Measurements from ENCODE around the gene MBD3L2B.

MBD3L2B gene

GRCh38 chr19:7010722-7011593 lies 10.3 kb downstream of the MBD3L2B start:
- H3K4me1 ChIP-seq (ENCODE audit: insufficient read depth, low read length) = no peaks in the 10 kb centered on the region
- H3K9me3 ChIP-seq (ENCODE audit: low read length) = no peaks in the 10 kb centered on the region
- H3K4me3 ChIP-seq (ENCODE audit: low read depth in 1 of 2, low read length in 2 of 2) = no peak overlapping the region

GRCh38 chr19:7007859-7008258 lies 13.4 kb downstream of the MBD3L2B start:
- Histone ChIP-seq H3K9ac (ENCODE audit: low read length) (no peak overlapping the region), H3K4me1 (ENCODE audit: insufficient read depth, low read length) (no peaks in the 10 kb centered on the region), H3K27me3 (ENCODE audit: control insufficient read depth in 1 of 2, insufficient read depth in 2 of 2, low read length in 2 of 2) (no peaks in the 10 kb centered on the region), H3K4me3 (ENCODE audit: low read depth in 1 of 2, low read length in 2 of 2) (no peak overlapping the region), H3K27ac (ENCODE audit: low read depth, low read length) (no peak overlapping the region), H3K9me3 (ENCODE audit: low read length) (no peaks in the 10 kb centered on the region), H3K36me3 (ENCODE audit: insufficient read depth, low read length) (no peaks in the 10 kb centered on the region)

More at GRCh38 chr19:7010722-7011593, 10.3 kb downstream of the MBD3L2B start:
- no peaks in the 10 kb centered on the region for H3K27me3 ChIP-seq (ENCODE audit: control insufficient read depth in 1 of 2, insufficient read depth in 2 of 2, low read length in 2 of 2)
- no peaks in the 10 kb centered on the region for H3K36me3 ChIP-seq (ENCODE audit: insufficient read depth, low read length)
- H3K9ac ChIP-seq (ENCODE audit: low read length) = no peak overlapping the region
- no peak overlapping the region for H3K27ac ChIP-seq (ENCODE audit: low read depth, low read length)

- Histone ChIP-seq H3K27me3 (ENCODE audit: control insufficient read depth in 1 of 2, insufficient read depth in 2 of 2, low read length in 2 of 2) (no peaks in the 10 kb centered on the region), H3K9me3 (ENCODE audit: low read length) (no peaks in the 10 kb centered on the region), H3K4me1 (ENCODE audit: insufficient read depth, low read length) (no peaks in the 10 kb centered on the region), H3K9ac (ENCODE audit: low read length) (no peak overlapping the region), H3K27ac (ENCODE audit: low read depth, low read length) (no peak overlapping the region), H3K36me3 (ENCODE audit: insufficient read depth, low read length) (no peaks in the 10 kb centered on the region), H3K4me3 (ENCODE audit: low read depth in 1 of 2, low read length in 2 of 2) (no peak overlapping the region)
Measured at GRCh38 chr19:7006135-7006704, 15.0 kb downstream of the MBD3L2B start.

GRCh38 chr19:7004313-7004931 lies 16.8 kb downstream of the MBD3L2B start:
- Histone ChIP-seq H3K9ac (ENCODE audit: low read length) (no peak overlapping the region), H3K36me3 (ENCODE audit: insufficient read depth, low read length) (no peaks in the 10 kb centered on the region), H3K9me3 (ENCODE audit: low read length) (no peaks in the 10 kb centered on the region), H3K27ac (ENCODE audit: low read depth, low read length) (no peak overlapping the region), H3K27me3 (ENCODE audit: control insufficient read depth in 1 of 2, insufficient read depth in 2 of 2, low read length in 2 of 2) (no peaks in the 10 kb centered on the region), H3K4me1 (ENCODE audit: insufficient read depth, low read length) (no peaks in the 10 kb centered on the region), H3K4me3 (ENCODE audit: low read depth in 1 of 2, low read length in 2 of 2) (no peak overlapping the region)

GRCh38 chr19:7000816-7001215 lies 20.4 kb downstream of the MBD3L2B start:
- Histone ChIP-seq H3K27ac (ENCODE audit: low read depth, low read length) (no peak overlapping the region), H3K4me3 (ENCODE audit: low read depth in 1 of 2, low read length in 2 of 2) (no peak overlapping the region), H3K27me3 (ENCODE audit: control insufficient read depth in 1 of 2, insufficient read depth in 2 of 2, low read length in 2 of 2) (no peaks in the 10 kb centered on the region), H3K4me1 (ENCODE audit: insufficient read depth, low read length) (no peaks in the 10 kb centered on the region), H3K36me3 (ENCODE audit: insufficient read depth, low read length) (no peaks in the 10 kb centered on the region), H3K9me3 (ENCODE audit: low read length) (no peaks in the 10 kb centered on the region), H3K9ac (ENCODE audit: low read length) (no peak overlapping the region)

GRCh38 chr19:7000333-7000732 lies 20.9 kb downstream of the MBD3L2B start:
- Histone ChIP-seq H3K27ac (ENCODE audit: low read depth, low read length) (no peak overlapping the region), H3K4me1 (ENCODE audit: insufficient read depth, low read length) (no peaks in the 10 kb centered on the region), H3K27me3 (ENCODE audit: control insufficient read depth in 1 of 2, insufficient read depth in 2 of 2, low read length in 2 of 2) (no peaks in the 10 kb centered on the region), H3K9me3 (ENCODE audit: low read length) (no peaks in the 10 kb centered on the region), H3K9ac (ENCODE audit: low read length) (no peak overlapping the region), H3K36me3 (ENCODE audit: insufficient read depth, low read length) (no peaks in the 10 kb centered on the region), H3K4me3 (ENCODE audit: low read depth in 1 of 2, low read length in 2 of 2) (no peak overlapping the region)

GRCh38 chr19:6999933-7000332 lies 21.3 kb downstream of the MBD3L2B start:
- Histone ChIP-seq H3K4me3 (ENCODE audit: low read depth in 1 of 2, low read length in 2 of 2) (no peak overlapping the region), H3K27ac (ENCODE audit: low read depth, low read length) (no peak overlapping the region), H3K27me3 (ENCODE audit: control insufficient read depth in 1 of 2, insufficient read depth in 2 of 2, low read length in 2 of 2) (no peaks in the 10 kb centered on the region)

GRCh38 chr19:6997679-6998445 lies 23.4 kb downstream of the MBD3L2B start:
- H3K27ac ChIP-seq (ENCODE audit: low read depth, low read length) = no peak overlapping the region
- no peak overlapping the region for H3K4me3 ChIP-seq (ENCODE audit: low read depth in 1 of 2, low read length in 2 of 2)

More at GRCh38 chr19:6999933-7000332, 21.3 kb downstream of the MBD3L2B start:
- H3K9me3 ChIP-seq (ENCODE audit: low read length) = no peaks in the 10 kb centered on the region
- no peaks in the 10 kb centered on the region for H3K36me3 ChIP-seq (ENCODE audit: insufficient read depth, low read length)
- H3K4me1 ChIP-seq (ENCODE audit: insufficient read depth, low read length) = no peaks in the 10 kb centered on the region
- H3K9ac ChIP-seq (ENCODE audit: low read length) = no peak overlapping the region

GRCh38 chr19:6996810-6997209 lies 24.4 kb downstream of the MBD3L2B start:
- no peak overlapping the region for H3K9ac ChIP-seq (ENCODE audit: low read length)
- H3K4me1 ChIP-seq (ENCODE audit: insufficient read depth, low read length) = no peaks in the 10 kb centered on the region
- no peaks in the 10 kb centered on the region for H3K9me3 ChIP-seq (ENCODE audit: low read length)
- no peaks in the 10 kb centered on the region for H3K27me3 ChIP-seq (ENCODE audit: control insufficient read depth in 1 of 2, insufficient read depth in 2 of 2, low read length in 2 of 2)
- no peaks in the 10 kb centered on the region for H3K36me3 ChIP-seq (ENCODE audit: insufficient read depth, low read length)
- H3K4me3 ChIP-seq (ENCODE audit: low read depth in 1 of 2, low read length in 2 of 2) = no peak overlapping the region
- no peak overlapping the region for H3K27ac ChIP-seq (ENCODE audit: low read depth, low read length)

More at GRCh38 chr19:6997679-6998445, 23.4 kb downstream of the MBD3L2B start:
- Histone ChIP-seq H3K36me3 (ENCODE audit: insufficient read depth, low read length) (no peaks in the 10 kb centered on the region), H3K27me3 (ENCODE audit: control insufficient read depth in 1 of 2, insufficient read depth in 2 of 2, low read length in 2 of 2) (no peaks in the 10 kb centered on the region), H3K9ac (ENCODE audit: low read length) (no peak overlapping the region), H3K9me3 (ENCODE audit: low read length) (no peaks in the 10 kb centered on the region), H3K4me1 (ENCODE audit: insufficient read depth, low read length) (no peaks in the 10 kb centered on the region)

- Histone ChIP-seq H3K4me3 (ENCODE audit: low read depth in 1 of 2, low read length in 2 of 2) (no peak overlapping the region), H3K36me3 (ENCODE audit: insufficient read depth, low read length) (no peaks in the 10 kb centered on the region), H3K27ac (ENCODE audit: low read depth, low read length) (no peak overlapping the region), H3K9ac (ENCODE audit: low read length) (no peak overlapping the region), H3K27me3 (ENCODE audit: control insufficient read depth in 1 of 2, insufficient read depth in 2 of 2, low read length in 2 of 2) (no peaks in the 10 kb centered on the region), H3K4me1 (ENCODE audit: insufficient read depth, low read length) (no peaks in the 10 kb centered on the region), H3K9me3 (ENCODE audit: low read length) (no peaks in the 10 kb centered on the region)
Measured at GRCh38 chr19:6995054-6995453, 26.2 kb downstream of the MBD3L2B start.

- Histone ChIP-seq H3K9me3 (ENCODE audit: low read length) (peaks cover 6% of the 10 kb centered on the region), H3K27me3 (ENCODE audit: control insufficient read depth in 1 of 2, insufficient read depth in 2 of 2, low read length in 2 of 2) (no peaks in the 10 kb centered on the region), H3K4me3 (ENCODE audit: low read depth in 1 of 2, low read length in 2 of 2) (no peak overlapping the region)
Measured at GRCh38 chr19:6988257-6988656, 33.0 kb downstream of the MBD3L2B start.

More at GRCh38 chr19:6988257-6988656, 33.0 kb downstream of the MBD3L2B start:
- Histone ChIP-seq H3K36me3 (ENCODE audit: insufficient read depth, low read length) (no peaks in the 10 kb centered on the region), H3K27ac (ENCODE audit: low read depth, low read length) (no peak overlapping the region), H3K9ac (ENCODE audit: low read length) (no peak overlapping the region), H3K4me1 (ENCODE audit: insufficient read depth, low read length) (no peaks in the 10 kb centered on the region)

Measured in muscle layer of colon (tissue), 2 donors.